OCI-LY7 (cell line): ENCODE data around the gene CD47. TPM values are rescaled to one million over a fixed set of nuclear protein-coding genes. Genes with fewer than 3 reads are reported as not detected.
A peak's percentile ranks its signal among the peaks of the same experiment; 100 is the strongest.

ENCODE experiments used
- BruUV-seq: library from RNA; stranded (reverse); fragments of 400-500 nt; replicated peaks from 2 replicates; lab custom pipeline; 2021; lab: Mats Ljungman, UMichigan
- CTCF ChIA-PET: fragments of 300-600 bp; sonication (Branson Sonifier 250); formaldehyde crosslinking; loops from one replicate; lab custom pipeline; 2022; ENCODE audit warnings: antibody characterized with exemption; ENCODE audit not compliant: unreplicated experiment; lab: Charles Lee
- POLR2A ChIA-PET: fragments of 300-600 bp; sonication (Branson Sonifier 250); formaldehyde crosslinking; loops from one replicate; lab custom pipeline; 2022; ENCODE audit warnings: antibody characterized with exemption; lab: Charles Lee
- DNase-seq: peaks from one replicate; pipeline ENCODE4 v3.0.0-alpha.2; 2015; ENCODE audit warnings: low spot score
- H2AFZ ChIP-seq: fragments of 200-600 bp; sonication (generic), shearing (Covaris generic); 2 replicates; pipeline ENCODE4 v1.6.1; 2014; ENCODE audit warnings: mild to moderate bottlenecking, antibody characterized with exemption, low read length, moderate library complexity
- H3K27ac ChIP-seq: fragments of 200-600 bp; sonication (generic); 2 replicates; pipeline ENCODE4 v1.5.1; 2014; ENCODE audit warnings: mixed run types, low read depth, mild to moderate bottlenecking, moderate library complexity, low read length, inconsistent platforms; ENCODE audit not compliant: poor library complexity, severe bottlenecking
- H3K36me3 ChIP-seq: fragments of 200-600 bp; sonication (generic); 2 replicates; pipeline ENCODE4 v1.6.1; 2014; ENCODE audit warnings: mild to moderate bottlenecking, antibody characterized with exemption, low read length, moderate library complexity, mixed read lengths; ENCODE audit not compliant: insufficient read depth
- H3K4me1 ChIP-seq: fragments of 200-600 bp; sonication (generic); 2 replicates; pipeline ENCODE4 v1.5.1; 2014; ENCODE audit warnings: mild to moderate bottlenecking, low read length; ENCODE audit not compliant: insufficient read depth, poor library complexity, severe bottlenecking
- H3K4me2 ChIP-seq: fragments of 200-600 bp; sonication (generic); 2 replicates; pipeline ENCODE4 v1.6.1; 2014; ENCODE audit warnings: mild to moderate bottlenecking, low read length
- H3K4me3 ChIP-seq: fragments of 200-600 bp; sonication (generic); 2 replicates; pipeline ENCODE4 v1.5.1; 2014; ENCODE audit warnings: mild to moderate bottlenecking, low read depth, low read length; ENCODE audit not compliant: poor library complexity, severe bottlenecking
- H3K79me2 ChIP-seq: fragments of 200-600 bp; sonication (generic); 2 replicates; pipeline ENCODE4 v1.6.1; 2016; ENCODE audit warnings: low read depth, mild to moderate bottlenecking, low read length, moderate library complexity, mixed read lengths; ENCODE audit not compliant: insufficient read depth
- H3K9me2 ChIP-seq: fragments of 200-600 bp; sonication (generic); 2 replicates; pipeline ENCODE4 v1.6.1; 2016; ENCODE audit warnings: mild to moderate bottlenecking, low read length, mixed read lengths; ENCODE audit not compliant: insufficient read depth
- H3K9me3 ChIP-seq: fragments of 200-600 bp; sonication (generic); 2 replicates; pipeline ENCODE4 v1.6.1; 2014; ENCODE audit warnings: mild to moderate bottlenecking, mixed run types, low read length, mixed read lengths
- H4K20me1 ChIP-seq: fragments of 200-600 bp; sonication (generic); 2 replicates; pipeline ENCODE4 v1.6.1; 2014; ENCODE audit warnings: mild to moderate bottlenecking, antibody characterized with exemption, low read length, moderate library complexity, mixed read lengths; ENCODE audit not compliant: insufficient read depth
- EZH2phosphoT487 ChIP-seq: fragments of 200-600 bp; sonication (generic); IDR thresholded peaks from 2 replicates; pipeline ENCODE4 v1.6.1; 2018; ENCODE audit warnings: low read depth, borderline replicate concordance, mild to moderate bottlenecking, mixed run types, antibody characterized with exemption, low read length, moderate library complexity, mixed read lengths
- intact Hi-C: fragments of 100-400 bp; cut with micrococcal nuclease; formaldehyde crosslinking; loops from one replicate; pipeline ENCODE4 v1.10.0; 2022; ENCODE audit not compliant: unreplicated experiment
- total RNA-seq, 2 experiments: library from RNA; depleted of rRNA in 1 of 2; stranded (reverse); fragments of >200 nt in 1 of 2; shearing (Covaris generic) in 1 of 2; gene quantifications; 2 replicates each; pipeline ENCODE4 v1.2.3, GENCODE V29; 2014 to 2022
- TF ChIP-seq, protein P1 (sequence below): fragments of 200-600 bp; sonication (generic); conservative IDR thresholded peaks from 2 replicates; pipeline ENCODE4 v1.5.1; 2014; ENCODE audit warnings: mild to moderate bottlenecking, antibody characterized with exemption, low read length, moderate library complexity, mixed read lengths

Gene CD47
- total RNA-seq, 2 experiments from 2014 or later = 43.9 to 50.0 TPM

DNA sequence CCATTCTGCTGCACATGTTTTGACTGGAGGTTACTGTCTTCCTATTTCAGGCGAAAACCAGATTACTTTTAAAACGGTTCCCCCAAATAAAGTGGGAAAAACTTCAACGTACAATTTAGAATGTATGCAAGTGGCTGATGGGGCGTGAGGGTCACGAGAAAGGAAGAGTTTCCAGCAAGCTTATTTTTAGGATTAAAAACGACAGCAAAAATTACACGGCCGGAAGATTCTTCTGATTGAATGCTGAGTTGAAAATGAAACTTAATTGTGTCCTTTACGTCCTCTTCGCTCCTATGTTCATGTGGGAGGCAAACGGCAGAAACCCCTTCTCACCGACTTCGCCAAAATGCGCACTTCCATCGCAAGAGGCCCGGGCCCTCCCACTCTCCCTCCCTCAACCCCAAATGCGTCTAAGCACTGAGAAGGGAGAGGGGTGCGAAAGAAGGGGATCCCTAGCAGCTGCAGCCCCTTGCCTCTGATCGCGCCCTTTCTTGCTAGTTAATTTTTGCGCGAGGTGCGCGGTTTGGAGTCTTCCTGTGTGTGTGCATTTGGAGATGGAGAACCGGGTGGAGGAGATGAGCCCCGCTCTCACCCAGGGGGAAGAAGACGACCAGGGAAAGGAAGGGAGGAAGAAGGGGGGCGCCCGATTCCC lies 656 bp downstream of the CD47 start:
- H3K27ac ChIP-seq = peak overlapping the region; percentile 78
- ChIA-PET CTCF (interaction anchor here (0.6 kb wide), 1 partner anchor 24 kb away, joined by 3 read pairs; no protein-coding TSS in a partner anchor), POLR2A (interaction anchor here (0.6 to 3.3 kb wide), 22 partner anchors 10 to 1357 kb away, joined by 3 to 24 read pairs (median 4); partner anchors contain the start of gene CIP2A)
- peak; percentile 54 for DNase-seq
- H3K79me2 ChIP-seq = peaks cover 54% of the 10 kb centered on the region
- peaks cover 41% of the 10 kb centered on the region for H3K4me1 ChIP-seq
- no peaks in the 10 kb centered on the region for H3K9me2 ChIP-seq
- H3K36me3 ChIP-seq = peaks cover 23% of the 10 kb centered on the region
- BruUV-seq = TSS peak; percentile 58
- no peak for TF ChIP-seq EZH2phosphoT487
- TF ChIP-seq, protein P1, sequence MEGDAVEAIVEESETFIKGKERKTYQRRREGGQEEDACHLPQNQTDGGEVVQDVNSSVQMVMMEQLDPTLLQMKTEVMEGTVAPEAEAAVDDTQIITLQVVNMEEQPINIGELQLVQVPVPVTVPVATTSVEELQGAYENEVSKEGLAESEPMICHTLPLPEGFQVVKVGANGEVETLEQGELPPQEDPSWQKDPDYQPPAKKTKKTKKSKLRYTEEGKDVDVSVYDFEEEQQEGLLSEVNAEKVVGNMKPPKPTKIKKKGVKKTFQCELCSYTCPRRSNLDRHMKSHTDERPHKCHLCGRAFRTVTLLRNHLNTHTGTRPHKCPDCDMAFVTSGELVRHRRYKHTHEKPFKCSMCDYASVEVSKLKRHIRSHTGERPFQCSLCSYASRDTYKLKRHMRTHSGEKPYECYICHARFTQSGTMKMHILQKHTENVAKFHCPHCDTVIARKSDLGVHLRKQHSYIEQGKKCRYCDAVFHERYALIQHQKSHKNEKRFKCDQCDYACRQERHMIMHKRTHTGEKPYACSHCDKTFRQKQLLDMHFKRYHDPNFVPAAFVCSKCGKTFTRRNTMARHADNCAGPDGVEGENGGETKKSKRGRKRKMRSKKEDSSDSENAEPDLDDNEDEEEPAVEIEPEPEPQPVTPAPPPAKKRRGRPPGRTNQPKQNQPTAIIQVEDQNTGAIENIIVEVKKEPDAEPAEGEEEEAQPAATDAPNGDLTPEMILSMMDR = peak; percentile 40
- intact Hi-C loops = loop anchor here (1.0 kb wide), 2 partner anchors 35 to 132 kb away; partner anchors contain the start of gene IFT57
- peak overlapping the region; percentile 87 for H2AFZ ChIP-seq
- H3K4me3 ChIP-seq = peak overlapping the region; percentile 98
- H4K20me1 ChIP-seq = peaks cover 15% of the 10 kb centered on the region; the same call in 1 of the 2 replicates
- peak overlapping the region; percentile 85 for H3K4me2 ChIP-seq
- H3K9me3 ChIP-seq = no peaks in the 10 kb centered on the region

DNA sequence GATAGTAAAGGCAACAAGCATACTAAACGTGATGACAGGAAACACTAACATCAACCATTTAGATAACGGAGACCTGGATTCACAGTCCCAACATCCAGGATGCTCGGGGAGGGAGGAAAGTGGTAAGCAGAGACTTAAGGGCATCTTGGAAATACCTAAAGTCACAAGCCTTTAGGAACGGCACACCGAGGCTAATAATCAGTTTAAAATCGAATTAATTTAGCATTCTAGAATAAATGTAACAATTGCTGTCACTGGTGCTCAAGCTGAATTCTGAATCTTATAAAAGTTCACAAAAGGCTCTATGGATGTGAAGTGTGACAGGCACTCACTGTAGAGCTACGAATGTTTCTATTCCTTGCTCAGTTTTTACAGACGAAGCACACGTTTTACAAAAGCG lies 1.3 kb downstream of the CD47 start:
- H4K20me1 ChIP-seq = peaks cover 21% of the 10 kb centered on the region; the same call in 1 of the 2 replicates
- intact Hi-C loops = no loop called here
- BruUV-seq = no TSS peak
- H3K9me3 ChIP-seq = no peaks in the 10 kb centered on the region
- H2AFZ ChIP-seq = no peak overlapping the region; the same call in 1 of the 2 replicates
- no peak for TF ChIP-seq EZH2phosphoT487
- TF ChIP-seq, protein P1 = no peak
- H3K36me3 ChIP-seq = peaks cover 29% of the 10 kb centered on the region
- peak overlapping the region; percentile 78 for H3K27ac ChIP-seq
- DNase-seq = peak; percentile 14
- no peaks in the 10 kb centered on the region for H3K9me2 ChIP-seq
- ChIA-PET CTCF (interaction anchor here (0.6 kb wide), 1 partner anchor 24 kb away, joined by 3 read pairs; no protein-coding TSS in a partner anchor), POLR2A (interaction anchor here (0.6 to 3.3 kb wide), 23 partner anchors 10 to 1357 kb away, joined by 3 to 24 read pairs (median 4); partner anchors contain the start of gene CIP2A)
- peaks cover 46% of the 10 kb centered on the region for H3K4me1 ChIP-seq
- peak overlapping the region; percentile 98 for H3K4me3 ChIP-seq
- H3K79me2 ChIP-seq = peaks cover 60% of the 10 kb centered on the region
- H3K4me2 ChIP-seq = peak overlapping the region; percentile 85

GRCh38 chr3:108088697-108089096 lies 2.1 kb downstream of the CD47 start:
- intact Hi-C loops = no loop called here
- Histone ChIP-seq H3K9me3 (no peaks in the 10 kb centered on the region), H2AFZ (no peak overlapping the region), H3K4me3 (peak overlapping the region; percentile 98), H3K4me1 (peaks cover 46% of the 10 kb centered on the region), H4K20me1 (peaks cover 22% of the 10 kb centered on the region), H3K4me2 (peak overlapping the region; percentile 85), H3K36me3 (peaks cover 31% of the 10 kb centered on the region), H3K9me2 (no peaks in the 10 kb centered on the region), H3K27ac (no peak overlapping the region), H3K79me2 (peaks cover 69% of the 10 kb centered on the region)
- no peak for TF ChIP-seq EZH2phosphoT487
- TF ChIP-seq, protein P1 = no peak
- peak; percentile 41 for DNase-seq
- ChIA-PET CTCF (no interaction called here), POLR2A (interaction anchor here (0.6 to 3.3 kb wide), 5 partner anchors 9 to 252 kb away, joined by 7 to 24 read pairs (median 11); no protein-coding TSS in a partner anchor)
- BruUV-seq = no TSS peak
